ENCODE measurements around the gene SDHC. TPM values are rescaled to one million over a fixed set of nuclear protein-coding genes. Genes with fewer than 3 reads are reported as not detected.

Gene SDHC
- total and polyA plus RNA-seq, 2 of the 13 experiments (the other 11 are each of a cell fraction or from before 2014, with no cell fraction given) = 27.1 to 229 TPM

DNA sequence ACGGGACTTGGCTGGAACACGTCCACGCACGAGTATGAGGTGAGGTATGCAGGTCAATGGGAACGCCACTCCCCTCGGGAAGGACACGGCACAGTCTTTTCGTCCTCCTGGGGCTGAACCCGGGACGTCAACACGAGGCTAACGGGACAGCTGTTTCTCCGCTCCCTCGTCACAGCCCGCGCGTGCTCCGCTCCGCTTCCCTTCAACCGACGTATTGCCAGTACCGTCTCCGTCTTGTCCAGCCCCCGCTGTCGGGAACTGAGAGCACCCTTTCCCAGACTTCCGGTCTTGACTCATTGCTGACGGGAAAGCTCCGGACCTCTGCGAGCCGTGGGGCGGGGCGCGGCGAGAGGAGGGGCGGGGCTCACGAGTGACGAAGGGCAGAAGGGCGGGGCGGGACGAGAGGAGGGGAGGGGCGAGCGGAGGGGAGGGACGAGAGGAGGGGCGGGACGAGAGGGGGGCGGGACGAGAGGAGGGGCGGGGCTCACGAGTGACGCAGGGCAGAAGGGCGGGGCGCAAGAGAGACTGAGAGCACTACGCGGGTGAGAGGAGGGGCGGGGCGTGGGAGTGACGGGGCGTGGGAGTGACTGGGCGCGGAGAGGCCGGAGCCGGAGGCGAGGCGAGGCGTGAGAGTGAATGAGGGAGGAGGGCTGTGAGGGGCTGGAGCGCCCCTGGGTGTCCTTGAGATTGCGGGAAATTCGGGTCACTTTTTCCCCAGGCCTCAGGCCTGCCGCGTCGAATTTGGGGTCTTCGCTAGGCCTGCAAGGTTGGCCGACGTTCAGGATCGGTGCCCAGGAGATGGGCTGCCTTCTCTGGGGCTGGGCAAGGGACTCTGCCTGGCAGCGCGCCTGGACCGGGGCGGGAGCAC is 75.7 kb downstream of the SDHC start (continued):
- peak; percentile 35; the same call in 1 of the 2 replicates for TF ChIP-seq PAXIP1 (CRISPR knock-in tag; conservative IDR thresholded peaks at IDR 0.05)
- peak; percentile 59; the same call in 1 of the 2 replicates for TF ChIP-seq ZNF564 (CRISPR knock-in tag; IDR thresholded peaks at IDR 0.05)
- no peak for TF ChIP-seq ZNF841 (CRISPR knock-in tag; IDR thresholded peaks at IDR 0.05; ENCODE audit: borderline replicate concordance)
- TF ChIP-seq ELF1 (CRISPR knock-in tag; IDR thresholded peaks at IDR 0.05) = peak; percentile 95
- peak; percentile 59; the same call in 1 of the 2 replicates for TF ChIP-seq HOXD1 (CRISPR knock-in tag; IDR thresholded peaks at IDR 0.05)
- TF ChIP-seq ZNF142 (CRISPR knock-in tag; IDR thresholded peaks at IDR 0.05) = 0 out of 2 replicates have a peak, but pooled peaks have one; percentile 69
- TF ChIP-seq, protein P1, sequence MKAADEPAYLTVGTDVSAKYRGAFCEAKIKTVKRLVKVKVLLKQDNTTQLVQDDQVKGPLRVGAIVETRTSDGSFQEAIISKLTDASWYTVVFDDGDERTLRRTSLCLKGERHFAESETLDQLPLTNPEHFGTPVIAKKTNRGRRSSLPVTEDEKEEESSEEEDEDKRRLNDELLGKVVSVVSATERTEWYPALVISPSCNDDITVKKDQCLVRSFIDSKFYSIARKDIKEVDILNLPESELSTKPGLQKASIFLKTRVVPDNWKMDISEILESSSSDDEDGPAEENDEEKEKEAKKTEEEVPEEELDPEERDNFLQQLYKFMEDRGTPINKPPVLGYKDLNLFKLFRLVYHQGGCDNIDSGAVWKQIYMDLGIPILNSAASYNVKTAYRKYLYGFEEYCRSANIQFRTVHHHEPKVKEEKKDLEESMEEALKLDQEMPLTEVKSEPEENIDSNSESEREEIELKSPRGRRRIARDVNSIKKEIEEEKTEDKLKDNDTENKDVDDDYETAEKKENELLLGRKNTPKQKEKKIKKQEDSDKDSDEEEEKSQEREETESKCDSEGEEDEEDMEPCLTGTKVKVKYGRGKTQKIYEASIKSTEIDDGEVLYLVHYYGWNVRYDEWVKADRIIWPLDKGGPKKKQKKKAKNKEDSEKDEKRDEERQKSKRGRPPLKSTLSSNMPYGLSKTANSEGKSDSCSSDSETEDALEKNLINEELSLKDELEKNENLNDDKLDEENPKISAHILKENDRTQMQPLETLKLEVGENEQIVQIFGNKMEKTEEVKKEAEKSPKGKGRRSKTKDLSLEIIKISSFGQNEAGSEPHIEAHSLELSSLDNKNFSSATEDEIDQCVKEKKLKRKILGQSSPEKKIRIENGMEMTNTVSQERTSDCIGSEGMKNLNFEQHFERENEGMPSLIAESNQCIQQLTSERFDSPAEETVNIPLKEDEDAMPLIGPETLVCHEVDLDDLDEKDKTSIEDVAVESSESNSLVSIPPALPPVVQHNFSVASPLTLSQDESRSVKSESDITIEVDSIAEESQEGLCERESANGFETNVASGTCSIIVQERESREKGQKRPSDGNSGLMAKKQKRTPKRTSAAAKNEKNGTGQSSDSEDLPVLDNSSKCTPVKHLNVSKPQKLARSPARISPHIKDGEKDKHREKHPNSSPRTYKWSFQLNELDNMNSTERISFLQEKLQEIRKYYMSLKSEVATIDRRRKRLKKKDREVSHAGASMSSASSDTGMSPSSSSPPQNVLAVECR (CRISPR knock-in tag; IDR thresholded peaks at IDR 0.05; ENCODE audit: borderline replicate concordance) = peak; percentile 77; the same call in 1 of the 2 replicates
- 0 out of 2 replicates have a peak, but pooled peaks have one; percentile 18 for TF ChIP-seq RFX5 (IDR thresholded peaks at IDR 0.05; ENCODE audit: low read depth, low read length)
- peak; percentile 65 for TF ChIP-seq XRCC5 (optimal IDR thresholded peaks at IDR 0.05; ENCODE audit: low read length)
- peak; percentile 63; the same call in 1 of the 2 replicates for TF ChIP-seq GATAD1 (CRISPR knock-in tag; IDR thresholded peaks at IDR 0.05)
- TF ChIP-seq SRF (IDR thresholded peaks at IDR 0.05; ENCODE audit: low read depth, low read length) = peak; percentile 70; the same call in 1 of the 2 replicates
- TF ChIP-seq CHCHD3 (CRISPR knock-in tag; IDR thresholded peaks at IDR 0.05) = 0 out of 2 replicates have a peak, but pooled peaks have one; percentile 38
- peak; percentile 78; the same call in 1 of the 2 replicates for TF ChIP-seq ZMYM2 (CRISPR knock-in tag; IDR thresholded peaks at IDR 0.05)
